HG02884 (cell line): Measurements from ENCODE around the gene MANF.

ENCODE experiments used
- ATAC-seq: cut with Tn5 transposase; IDR thresholded peaks from one replicate; pipeline ENCODE4 v1.9.1; 2021; ENCODE audit warnings: mild to moderate bottlenecking, moderate library complexity; ENCODE audit not compliant: unreplicated experiment

Gene MANF

DNA sequence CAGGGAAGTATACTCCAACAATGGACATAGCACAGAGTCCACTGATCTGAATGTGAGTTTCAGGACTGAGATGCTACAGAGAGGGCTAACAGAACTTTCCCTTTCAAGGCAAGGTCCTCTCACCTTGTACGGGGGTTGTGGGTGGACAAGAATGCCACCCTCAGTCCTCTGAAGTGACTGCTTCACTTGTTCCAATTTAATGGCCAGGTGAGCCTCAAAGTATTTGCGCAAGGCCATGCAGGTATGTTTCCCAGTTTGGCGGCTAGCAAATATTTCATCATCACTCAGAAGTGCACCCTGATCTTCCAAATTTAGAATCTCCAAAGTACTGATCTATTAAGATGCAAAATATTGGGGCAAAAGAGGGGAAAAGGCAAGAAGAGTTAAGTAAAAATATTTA, 44.0 kb downstream of the MANF start:
- ATAC-seq: no peak

DNA sequence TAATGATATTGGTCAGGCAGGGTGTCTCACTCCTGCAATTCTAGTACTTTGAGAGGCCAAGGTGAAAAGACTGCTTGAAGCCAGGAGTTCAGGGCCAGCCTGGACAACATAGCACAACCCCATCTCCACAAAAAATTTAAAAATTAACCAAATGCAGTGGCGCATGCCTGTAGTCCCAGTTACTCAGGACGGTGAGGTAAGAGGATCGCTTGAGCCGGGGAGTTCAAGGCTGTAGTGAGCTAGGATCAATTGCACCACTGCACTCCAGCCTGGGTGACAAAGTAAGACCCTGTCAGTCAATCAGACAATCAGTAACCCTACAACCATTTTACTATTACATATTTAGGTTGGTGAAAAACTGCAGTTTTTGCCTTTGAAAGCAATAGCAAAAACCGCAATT, 49.0 kb downstream of the MANF start:
- ATAC-seq: no peak

DNA sequence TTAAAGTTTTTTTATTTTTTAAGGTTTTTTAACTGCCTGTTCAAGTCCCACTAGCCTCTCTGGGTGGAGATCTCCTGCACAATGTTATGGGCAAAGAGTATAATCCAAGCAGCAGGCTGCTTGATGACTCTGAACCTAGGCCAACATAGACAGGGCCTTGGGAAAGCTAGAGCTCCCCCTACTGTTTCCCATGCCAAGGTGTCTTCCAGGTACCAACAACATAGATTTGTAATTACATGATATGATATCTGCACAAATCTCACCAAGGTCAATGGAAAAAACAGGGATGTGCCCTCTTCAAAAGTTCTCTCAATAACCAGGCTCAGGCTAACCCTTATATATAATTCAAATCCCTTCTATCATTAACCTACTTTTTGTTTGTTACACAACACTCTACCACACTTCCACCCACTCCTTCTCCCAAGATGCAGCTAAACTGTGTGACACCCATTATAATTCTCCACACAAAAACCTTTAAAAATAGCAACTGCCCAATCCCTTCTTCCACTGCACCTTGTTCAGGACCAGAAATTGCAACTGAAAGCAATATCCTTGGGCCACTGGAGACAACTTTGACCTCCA, 49.7 kb downstream of the MANF start:
- ATAC-seq: no peak

DNA sequence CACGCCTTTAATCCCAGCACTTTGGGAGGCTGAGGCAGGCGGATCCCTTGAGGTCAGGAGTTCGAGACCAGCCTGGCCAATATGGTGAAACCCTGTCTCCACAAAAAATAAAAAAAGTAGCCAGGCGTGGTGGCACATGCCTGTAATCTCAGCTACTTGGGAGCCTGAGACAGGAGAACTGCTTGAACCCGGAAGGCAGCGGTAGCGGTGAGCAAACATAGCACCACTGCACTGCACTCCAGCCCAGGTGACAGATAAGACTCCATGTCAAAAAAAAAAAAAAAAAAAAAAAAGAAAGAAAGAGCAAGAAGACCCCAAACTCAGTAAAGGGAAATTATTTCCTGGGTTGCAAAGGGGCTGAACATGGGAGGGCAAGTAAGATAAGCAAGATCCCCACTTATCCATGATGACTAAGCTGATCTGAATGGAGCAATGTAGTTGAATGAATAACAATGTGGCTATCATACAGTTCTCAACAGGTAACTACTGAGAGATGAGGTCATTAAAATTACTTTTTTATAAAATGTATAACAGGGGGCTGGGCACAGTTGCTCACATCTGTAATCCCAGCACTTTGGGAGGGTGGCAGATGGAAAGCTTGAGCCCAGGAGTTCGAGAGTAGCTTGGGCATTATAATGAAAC, 52.0 kb downstream of the MANF start:
- ATAC-seq: no peak
